HG03196 (cell line): ENCODE measurements around the gene EXOSC10.

ENCODE experiments used
- ATAC-seq: cut with Tn5 transposase; IDR thresholded peaks from one replicate; pipeline ENCODE4 v1.9.1; 2021; ENCODE audit not compliant: unreplicated experiment

EXOSC10 gene

GRCh38 chr1:11099310-11100148 is at the start of gene EXOSC10:
EXOSC10 (minus strand) TSS chr1:11099869; CDS start chr1:11099831, 38 bp downstream.
- peak; percentile 85 for ATAC-seq

GRCh38 chr1:11147197-11147770 is 47.6 kb upstream of the EXOSC10 start:
- ATAC-seq: no peak

- ATAC-seq: no peak
These were observed 46.1 kb upstream of the EXOSC10 start for GRCh38 chr1:11145741-11146140.

- no peak for ATAC-seq
These were observed 45.0 kb upstream of the EXOSC10 start for GRCh38 chr1:11144570-11145256.

GRCh38 chr1:11143907-11144306 is 44.2 kb upstream of the EXOSC10 start:
- no peak for ATAC-seq

GRCh38 chr1:11143401-11143800 is 43.7 kb upstream of the EXOSC10 start:
- ATAC-seq: no peak

GRCh38 chr1:11142618-11143391 is 43.1 kb upstream of the EXOSC10 start:
- ATAC-seq: no peak

- ATAC-seq: no peak
These were observed 39.3 kb upstream of the EXOSC10 start for GRCh38 chr1:11138952-11139351.

- no peak for ATAC-seq
These were observed 38.4 kb upstream of the EXOSC10 start for GRCh38 chr1:11138029-11138428.

GRCh38 chr1:11134898-11135266 is 35.2 kb upstream of the EXOSC10 start:
- no peak for ATAC-seq

- ATAC-seq: no peak
These were observed 34.7 kb upstream of the EXOSC10 start for GRCh38 chr1:11134251-11134897.

- ATAC-seq: no peak
These were observed 33.1 kb upstream of the EXOSC10 start for GRCh38 chr1:11132563-11133293.

GRCh38 chr1:11131816-11132215 is 32.1 kb upstream of the EXOSC10 start:
- ATAC-seq: no peak

- ATAC-seq: no peak
These were observed 30.7 kb upstream of the EXOSC10 start for GRCh38 chr1:11130406-11130805.

GRCh38 chr1:11129649-11130390 is 30.2 kb upstream of the EXOSC10 start:
- no peak for ATAC-seq

- ATAC-seq: no peak
These were observed 26.9 kb upstream of the EXOSC10 start for GRCh38 chr1:11126569-11126968.

GRCh38 chr1:11125931-11126330 is 26.3 kb upstream of the EXOSC10 start:
- ATAC-seq: no peak

GRCh38 chr1:11124965-11125364 is 25.3 kb upstream of the EXOSC10 start:
- no peak for ATAC-seq

- no peak for ATAC-seq
These were observed 16.6 kb upstream of the EXOSC10 start for GRCh38 chr1:11116318-11116717.
